ENCODE results near the gene TRIM67.

TRIM67 gene

DNA sequence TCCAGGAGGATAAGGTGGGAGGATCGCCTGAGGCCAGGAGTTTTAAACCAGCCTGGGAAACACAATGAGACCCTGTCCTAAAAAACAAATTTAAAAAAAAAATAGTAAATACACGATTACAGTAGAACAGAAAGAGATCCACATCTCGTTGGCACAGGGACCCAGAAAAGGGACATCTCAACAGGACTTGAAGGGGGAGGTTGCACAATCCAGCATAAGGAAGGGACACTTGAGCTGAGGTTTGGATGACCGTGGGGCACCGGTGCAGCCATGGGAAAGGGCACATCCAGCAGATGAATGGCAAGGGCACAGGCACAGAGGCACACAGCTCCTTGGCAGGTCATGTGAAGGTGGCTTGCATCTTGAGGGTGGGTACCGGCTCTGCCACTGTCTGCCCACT is 20.5 kb downstream of the TRIM67 start:
- no peak for TF ChIP-seq CTCF (IDR thresholded peaks at IDR 0.05; ENCODE audit: borderline replicate concordance, insufficient read depth, low read depth, low read length)
- H3K4me3 ChIP-seq (ENCODE audit: low read depth, low read length) = no peak overlapping the region

GRCh38 chr1:231183639-231184590 is 22.1 kb downstream of the TRIM67 start:
- no peak for TF ChIP-seq CTCF (IDR thresholded peaks at IDR 0.05; ENCODE audit: borderline replicate concordance, insufficient read depth, low read depth, low read length)
- H3K4me3 ChIP-seq (ENCODE audit: low read depth, low read length) = no peak overlapping the region

GRCh38 chr1:231184891-231185290 is 23.0 kb downstream of the TRIM67 start:
- TF ChIP-seq CTCF (IDR thresholded peaks at IDR 0.05; ENCODE audit: borderline replicate concordance, insufficient read depth, low read depth, low read length) = no peak
- no peak overlapping the region for H3K4me3 ChIP-seq (ENCODE audit: low read depth, low read length)

GRCh38 chr1:231185391-231185790 is 23.5 kb downstream of the TRIM67 start:
- no peak overlapping the region for H3K4me3 ChIP-seq (ENCODE audit: low read depth, low read length)
- TF ChIP-seq CTCF (IDR thresholded peaks at IDR 0.05; ENCODE audit: borderline replicate concordance, insufficient read depth, low read depth, low read length) = no peak

DNA sequence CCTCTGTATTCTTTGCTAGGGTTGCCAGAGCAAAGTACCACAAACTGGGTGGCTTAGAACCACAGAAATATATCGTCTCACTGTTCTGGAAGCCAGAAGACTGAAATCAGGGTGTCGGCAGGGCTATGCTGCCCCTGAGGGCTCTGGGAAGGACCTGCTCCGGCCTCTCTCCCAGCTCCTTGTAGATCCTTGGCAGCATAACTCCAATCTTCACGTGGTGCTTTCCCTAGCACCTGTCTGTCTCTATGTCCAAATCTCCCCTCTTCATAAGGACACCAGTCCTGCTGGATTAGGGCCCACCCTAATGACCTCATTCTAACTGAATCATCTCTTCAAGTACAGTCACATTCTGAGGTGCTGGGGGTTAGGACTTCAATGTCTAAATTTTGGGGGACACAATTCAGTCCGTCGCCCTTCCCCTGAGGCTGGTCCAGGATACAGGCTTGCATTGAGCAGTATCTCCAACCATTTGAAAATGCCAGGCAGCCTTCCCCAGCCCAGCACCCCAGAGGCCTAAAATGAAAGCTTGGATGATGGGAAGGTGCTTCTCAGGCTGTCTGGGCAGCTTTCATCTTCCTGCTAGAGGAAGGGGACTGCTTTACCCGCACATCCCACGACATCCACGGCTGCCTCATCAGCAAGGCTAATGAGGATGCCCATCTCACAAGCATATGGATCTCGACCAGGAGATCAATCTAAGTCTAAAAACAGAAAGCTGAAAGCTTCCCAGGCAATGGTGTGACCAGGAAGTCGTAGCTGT is 24.7 kb downstream of the TRIM67 start:
- H3K4me3 ChIP-seq (ENCODE audit: low read depth, low read length) = no peak overlapping the region
- TF ChIP-seq CTCF (IDR thresholded peaks at IDR 0.05; ENCODE audit: borderline replicate concordance, insufficient read depth, low read depth, low read length) = no peak

DNA sequence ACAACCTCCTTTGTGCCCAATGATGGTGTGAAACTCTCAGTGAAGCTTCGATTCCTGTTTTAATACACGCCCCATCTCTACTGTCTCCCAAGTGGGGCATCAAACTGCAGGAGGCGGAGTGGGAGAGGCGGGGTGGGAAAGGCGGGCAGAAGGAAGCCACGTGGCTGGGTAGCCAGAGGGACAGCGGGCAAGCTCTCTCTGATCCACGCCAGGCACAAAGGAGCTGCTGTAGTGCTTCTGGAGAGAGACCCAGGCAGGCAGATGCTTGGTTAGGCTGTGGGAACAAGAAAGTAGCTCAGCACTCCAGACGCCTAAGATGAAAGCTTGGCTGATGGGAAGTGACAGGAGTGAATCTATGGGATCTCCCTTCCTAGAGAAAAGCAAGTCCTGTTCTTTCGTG is 25.7 kb downstream of the TRIM67 start:
- H3K4me3 ChIP-seq (ENCODE audit: low read depth, low read length) = no peak overlapping the region
- TF ChIP-seq CTCF (IDR thresholded peaks at IDR 0.05; ENCODE audit: borderline replicate concordance, insufficient read depth, low read depth, low read length) = no peak
